Smooth muscle cell (in vitro differentiated cells): ENCODE results near the gene DNAJC22. TPM values are rescaled to one million over a fixed set of nuclear protein-coding genes. Genes with fewer than 3 reads are reported as not detected.

ENCODE experiments used
- DNase-seq: peaks from one replicate; lab custom pipeline; 2025; ENCODE audit not compliant: unreplicated experiment; lab: John Stamatoyannopoulos, UW
- H2AFZ ChIP-seq: fragments of 200-600 bp; sonication (generic); 2 replicates; pipeline ENCODE4 v1.6.0; 2016; ENCODE audit warnings: antibody characterized with exemption, low read depth, mild to moderate bottlenecking
- H3F3A ChIP-seq: fragments of 200-600 bp; sonication (generic); 2 replicates; pipeline ENCODE4 v1.6.0; 2017; ENCODE audit warnings: antibody characterized with exemption, low read depth
- H3K27ac ChIP-seq: fragments of 200-600 bp; sonication (generic); 2 replicates; pipeline ENCODE4 v1.5.1; 2016; ENCODE audit warnings: low read depth, mild to moderate bottlenecking
- H3K27me3 ChIP-seq: fragments of 200-600 bp; sonication (generic); 2 replicates; pipeline ENCODE4 v1.6.1; 2016; ENCODE audit warnings: low read depth, mild to moderate bottlenecking
- H3K36me3 ChIP-seq: fragments of 200-600 bp; sonication (generic); 2 replicates; pipeline ENCODE4 v1.5.1; 2016; ENCODE audit warnings: low read depth
- H3K4me1 ChIP-seq: fragments of 200-600 bp; sonication (generic); 2 replicates; pipeline ENCODE4 v1.5.1; 2016; ENCODE audit warnings: low read depth
- H3K4me2 ChIP-seq: fragments of 200-600 bp; sonication (generic); 2 replicates; pipeline ENCODE4 v1.6.0; 2016; ENCODE audit warnings: mild to moderate bottlenecking
- H3K4me3 ChIP-seq: fragments of 200-600 bp; sonication (generic); 2 replicates; pipeline ENCODE4 v1.5.1; 2016; ENCODE audit warnings: mild to moderate bottlenecking
- H3K79me2 ChIP-seq: fragments of 200-600 bp; sonication (generic); 2 replicates; pipeline ENCODE4 v1.6.0; 2016; ENCODE audit warnings: low read depth, mild to moderate bottlenecking
- H3K9ac ChIP-seq: fragments of 200-600 bp; sonication (generic); 2 replicates; pipeline ENCODE4 v1.6.0; 2016; ENCODE audit warnings: low read depth
- H3K9me3 ChIP-seq: fragments of 200-600 bp; sonication (generic); replicated peaks from 2 replicates; pipeline ENCODE4 v1.5.1; 2016; ENCODE audit warnings: low read depth
- H4K20me1 ChIP-seq: fragments of 200-600 bp; sonication (generic); 2 replicates; pipeline ENCODE4 v1.6.0; 2016; ENCODE audit warnings: low read depth
- WGBS: methylation state at CpG from one replicate; pipeline ENCODE4 v1.1.7; 2016; ENCODE audit warnings: low lambda C conversion rate; 5-methylcytosine and 5-hydroxymethylcytosine counted together
- polyA plus RNA-seq: library from polyadenylated mRNA; unstranded; fragments of >200 nt; fragmentation: Nextera tagmentation; extraction: Ambion mirVana; gene quantifications from 2 replicates; pipeline ENCODE4 v1.2.1, GENCODE V29; 2016
- total RNA-seq: library from RNA; depleted of rRNA; stranded (reverse); fragments of >200 nt; gene quantifications from 2 replicates; pipeline ENCODE4 v1.2.3, GENCODE V29; 2014
- TF ChIP-seq, protein P1 (sequence below): fragments of 200-600 bp; sonication (generic); IDR thresholded peaks from 2 replicates; pipeline ENCODE4 v1.5.1; 2017; ENCODE audit warnings: borderline replicate concordance, mild to moderate bottlenecking, antibody characterized with exemption; ENCODE audit not compliant: insufficient read depth, poor library complexity, severe bottlenecking

The DNAJC22 gene
- total and polyA plus RNA-seq, 2 experiments from 2014 or later: 0.09 to 2.4 TPM

DNA sequence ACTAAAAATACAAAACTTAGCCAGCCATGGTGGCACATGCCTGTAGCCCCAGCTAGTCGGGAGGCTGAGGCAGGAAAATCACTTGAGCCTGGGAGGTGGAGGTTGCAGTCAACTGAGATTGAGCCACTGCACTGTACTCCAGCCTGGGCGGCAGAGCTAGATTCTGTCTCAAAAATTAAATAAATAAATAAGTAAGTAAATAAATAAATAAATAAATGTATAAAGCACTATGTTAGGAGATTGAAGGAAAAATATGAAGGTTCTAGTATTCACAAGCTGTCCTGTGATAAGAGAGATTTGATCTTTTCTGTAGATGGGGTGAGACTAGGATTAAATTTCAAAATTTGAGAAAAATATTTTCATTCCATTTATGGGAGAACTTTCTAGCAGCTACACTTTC is 5.7 kb downstream of the DNAJC22 start:
- 77% methylated on average over 2 of the region's 2 CpGs for WGBS

DNA sequence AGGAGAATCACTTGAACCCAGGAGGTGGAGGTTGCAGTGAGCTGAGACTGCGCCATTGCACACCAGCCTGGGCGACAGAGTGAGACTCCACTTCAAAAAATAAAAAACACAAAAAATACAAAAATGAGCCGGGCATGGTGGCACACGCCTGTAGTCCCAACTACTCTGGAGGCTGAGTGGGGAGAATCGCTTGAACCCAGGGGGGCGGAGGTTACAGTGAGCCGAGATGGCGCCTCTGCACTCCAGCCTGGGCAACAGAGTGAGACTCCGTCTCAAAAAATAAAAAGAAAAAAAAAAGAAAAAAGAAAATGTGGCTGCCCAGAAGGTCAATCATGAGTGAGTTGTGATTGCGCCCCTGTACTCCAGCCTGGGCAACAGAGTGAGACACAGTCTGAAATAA is 9.2 kb downstream of the DNAJC22 start:
- H2AFZ ChIP-seq: no peak overlapping the region

More for the DNA sequence above, 5.7 kb downstream of the DNAJC22 start:
- Histone ChIP-seq H3K9me3 (no peaks in the 10 kb centered on the region), H2AFZ (no peak overlapping the region), H4K20me1 (no peaks in the 10 kb centered on the region), H3K4me2 (no peak overlapping the region), H3K9ac (no peak overlapping the region), H3K4me1 (peaks cover 2% of the 10 kb centered on the region), H3F3A (no peaks in the 10 kb centered on the region), H3K27ac (no peak overlapping the region), H3K4me3 (no peak overlapping the region), H3K36me3 (no peaks in the 10 kb centered on the region), H3K27me3 (peaks cover 33% of the 10 kb centered on the region), H3K79me2 (no peaks in the 10 kb centered on the region)
- DNase-seq: no peak
- TF ChIP-seq, protein P1, sequence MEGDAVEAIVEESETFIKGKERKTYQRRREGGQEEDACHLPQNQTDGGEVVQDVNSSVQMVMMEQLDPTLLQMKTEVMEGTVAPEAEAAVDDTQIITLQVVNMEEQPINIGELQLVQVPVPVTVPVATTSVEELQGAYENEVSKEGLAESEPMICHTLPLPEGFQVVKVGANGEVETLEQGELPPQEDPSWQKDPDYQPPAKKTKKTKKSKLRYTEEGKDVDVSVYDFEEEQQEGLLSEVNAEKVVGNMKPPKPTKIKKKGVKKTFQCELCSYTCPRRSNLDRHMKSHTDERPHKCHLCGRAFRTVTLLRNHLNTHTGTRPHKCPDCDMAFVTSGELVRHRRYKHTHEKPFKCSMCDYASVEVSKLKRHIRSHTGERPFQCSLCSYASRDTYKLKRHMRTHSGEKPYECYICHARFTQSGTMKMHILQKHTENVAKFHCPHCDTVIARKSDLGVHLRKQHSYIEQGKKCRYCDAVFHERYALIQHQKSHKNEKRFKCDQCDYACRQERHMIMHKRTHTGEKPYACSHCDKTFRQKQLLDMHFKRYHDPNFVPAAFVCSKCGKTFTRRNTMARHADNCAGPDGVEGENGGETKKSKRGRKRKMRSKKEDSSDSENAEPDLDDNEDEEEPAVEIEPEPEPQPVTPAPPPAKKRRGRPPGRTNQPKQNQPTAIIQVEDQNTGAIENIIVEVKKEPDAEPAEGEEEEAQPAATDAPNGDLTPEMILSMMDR: no peak

DNA sequence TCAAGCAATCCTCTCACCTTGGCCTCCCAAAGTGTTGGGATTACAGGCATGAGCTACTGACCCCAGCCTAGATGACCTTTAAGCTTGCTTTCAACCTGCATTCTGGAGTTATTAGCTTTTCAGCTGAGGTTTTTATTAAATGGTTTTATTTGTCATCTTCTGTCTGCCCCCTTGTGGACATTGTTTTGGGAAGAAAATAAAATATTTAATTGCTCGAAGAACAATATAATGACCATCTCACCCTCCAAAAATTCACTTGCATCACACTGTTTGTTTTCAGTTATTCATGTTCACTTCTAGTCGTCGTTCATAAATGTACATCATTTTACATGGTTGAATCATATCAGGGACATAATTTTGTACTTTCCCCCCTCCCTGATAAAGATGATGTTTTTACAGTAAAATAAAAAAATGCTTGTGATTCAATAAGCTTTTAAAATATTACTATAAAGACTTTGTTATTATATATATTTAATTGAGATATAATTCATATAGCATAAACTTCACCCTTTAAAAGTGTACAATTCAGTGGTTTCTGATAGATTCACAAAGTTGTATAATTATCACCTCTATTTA is 10.5 kb downstream of the DNAJC22 start:
- no peaks in the 10 kb centered on the region for H3K79me2 ChIP-seq
- no peaks in the 10 kb centered on the region for H3K4me1 ChIP-seq
- H3F3A ChIP-seq: no peaks in the 10 kb centered on the region
- no peak overlapping the region for H3K4me2 ChIP-seq
- TF ChIP-seq, protein P1: peak; percentile 53
- no peak overlapping the region for H3K27ac ChIP-seq
- WGBS: 31% methylated on average over 3 of the region's 3 CpGs
- no peak overlapping the region for H2AFZ ChIP-seq
- H3K9me3 ChIP-seq: no peaks in the 10 kb centered on the region
- no peaks in the 10 kb centered on the region for H3K36me3 ChIP-seq
- H3K9ac ChIP-seq: no peak overlapping the region
- H4K20me1 ChIP-seq: no peaks in the 10 kb centered on the region
- DNase-seq: no peak
- H3K27me3 ChIP-seq: peaks cover 9% of the 10 kb centered on the region
- no peak overlapping the region for H3K4me3 ChIP-seq

More for the DNA sequence above, 9.2 kb downstream of the DNAJC22 start:
- Histone ChIP-seq H3K4me3 (no peak overlapping the region), H3K27me3 (peaks cover 9% of the 10 kb centered on the region), H3K9ac (no peak overlapping the region), H3K36me3 (no peaks in the 10 kb centered on the region), H4K20me1 (no peaks in the 10 kb centered on the region), H3K27ac (no peak overlapping the region), H3K79me2 (no peaks in the 10 kb centered on the region), H3K9me3 (no peaks in the 10 kb centered on the region), H3F3A (no peaks in the 10 kb centered on the region), H3K4me1 (no peaks in the 10 kb centered on the region), H3K4me2 (no peak overlapping the region)
- no peak for DNase-seq
- TF ChIP-seq, protein P1: no peak
- 96% methylated on average over 10 of the region's 10 CpGs for WGBS
